NB4 (cell line): ENCODE results near the gene ADORA2A.
A peak's percentile ranks its signal among the peaks of the same experiment; 100 is the strongest.

Experiments used
- DNase-seq: peaks from one replicate; pipeline ENCODE4 v3.0.0; 2010; ENCODE audit warnings: low read depth
- H3K4me3 ChIP-seq: one replicate; pipeline ENCODE4 v1.5.1; 2011; ENCODE audit warnings: mild to moderate bottlenecking, low read depth, low read length, moderate library complexity
- CTCF ChIP-seq: IDR thresholded peaks from one replicate; pipeline ENCODE4 v1.5.1; 2012; ENCODE audit warnings: low read depth, low read length
- MAX ChIP-seq: IDR thresholded peaks from 2 replicates; pipeline ENCODE4 v1.6.1; 2011; ENCODE audit warnings: low read depth, low read length
- MYC ChIP-seq: IDR thresholded peaks from 2 replicates; pipeline ENCODE4 v1.6.1; 2011; ENCODE audit warnings: low read depth, low read length
- POLR2A ChIP-seq: IDR thresholded peaks from 2 replicates; pipeline ENCODE4 v1.6.1; 2011; ENCODE audit warnings: mild to moderate bottlenecking; ENCODE audit not compliant: insufficient read length; ENCODE audit errors: extremely low read depth

ADORA2A gene

GRCh38 chr22:24444729-24445466 is 17.5 kb downstream of the ADORA2A start:
- no peak for TF ChIP-seq POLR2A
- TF ChIP-seq MAX: no peak
- TF ChIP-seq MYC: no peak
- TF ChIP-seq CTCF: no peak
- no peak for DNase-seq
- no peak overlapping the region for H3K4me3 ChIP-seq

- H3K4me3 ChIP-seq: no peak overlapping the region
- peak; percentile 77 for DNase-seq
- no peak for TF ChIP-seq MYC
- TF ChIP-seq CTCF: no peak
- TF ChIP-seq MAX: no peak
- no peak for TF ChIP-seq POLR2A
Observed at GRCh38 chr22:24445481-24446259, 18.3 kb downstream of the ADORA2A start.

- H3K4me3 ChIP-seq: no peak overlapping the region
- no peak for TF ChIP-seq POLR2A
- no peak for TF ChIP-seq MYC
- TF ChIP-seq CTCF: no peak
- no peak for TF ChIP-seq MAX
- DNase-seq: no peak
Observed at GRCh38 chr22:24446260-24446611, 18.8 kb downstream of the ADORA2A start.

GRCh38 chr22:24450610-24451009 is 23.2 kb downstream of the ADORA2A start:
- no peak overlapping the region for H3K4me3 ChIP-seq
- TF ChIP-seq POLR2A (no peak), MAX (no peak), MYC (no peak), CTCF (no peak)
- DNase-seq: no peak

- no peak overlapping the region for H3K4me3 ChIP-seq
- no peak for TF ChIP-seq MAX
- no peak for TF ChIP-seq POLR2A
- no peak for TF ChIP-seq CTCF
- no peak for TF ChIP-seq MYC
- DNase-seq: no peak
Observed at GRCh38 chr22:24451162-24451561, 23.8 kb downstream of the ADORA2A start.
